Measurements from ENCODE around the gene CXCL6. TPM values are rescaled to one million over a fixed set of nuclear protein-coding genes. Genes with fewer than 3 reads are reported as not detected.

Gene CXCL6
- total RNA-seq, 4 donors from 2014 or later = 0.17 to 2.1 TPM; not detected in 2

- TF ChIP-seq POLR2A (IDR thresholded peaks at IDR 0.05) = no peak
- no peak for TF ChIP-seq CTCF (IDR thresholded peaks at IDR 0.05)
- no peak for DNase-seq (ENCODE audit: low spot score in 2 of 2)
- H3K4me3 ChIP-seq (ENCODE audit: low read depth, poor library complexity, severe bottlenecking) = no peak overlapping the region
- 85 to 87% methylated on average over 5 of the region's 5 CpGs for WGBS, 2 donors
- intact Hi-C loops (cut with DNase I; ENCODE audit: low total_unique reads) = no loop called here
Observed at GRCh38 chr4:73865431-73866096, 29.1 kb downstream of the CXCL6 start.

- H3K4me3 ChIP-seq (ENCODE audit: low read depth, poor library complexity, severe bottlenecking) = no peak overlapping the region
- 47 to 52% methylated on average over 2 of the region's 2 CpGs for WGBS, 2 donors
- DNase-seq (ENCODE audit: low spot score in 2 of 2) = no peak
- intact Hi-C loops (cut with DNase I; ENCODE audit: low total_unique reads) = no loop called here
- TF ChIP-seq POLR2A (IDR thresholded peaks at IDR 0.05) (no peak), CTCF (IDR thresholded peaks at IDR 0.05) (no peak)
Observed at GRCh38 chr4:73866246-73866645, 29.8 kb downstream of the CXCL6 start.

GRCh38 chr4:73867783-73868182 lies 31.3 kb downstream of the CXCL6 start:
- no peak for TF ChIP-seq CTCF (IDR thresholded peaks at IDR 0.05)
- TF ChIP-seq POLR2A (IDR thresholded peaks at IDR 0.05) = no peak
- intact Hi-C loops (cut with DNase I; ENCODE audit: low total_unique reads) = no loop called here
- no peak for DNase-seq (ENCODE audit: low spot score in 2 of 2)
- no peak overlapping the region for H3K4me3 ChIP-seq (ENCODE audit: low read depth, poor library complexity, severe bottlenecking)
- WGBS, 2 donors = 52 to 77% methylated on average over 3 of the region's 3 CpGs

GRCh38 chr4:73868206-73869129 lies 32.0 kb downstream of the CXCL6 start:
- DNase-seq (ENCODE audit: low spot score in 2 of 2) = no peak
- WGBS, 2 donors = 29 to 34% methylated on average over 16 of the region's 16 CpGs
- TF ChIP-seq POLR2A (IDR thresholded peaks at IDR 0.05) (no peak), CTCF (IDR thresholded peaks at IDR 0.05) (no peak)
- H3K4me3 ChIP-seq (ENCODE audit: low read depth, poor library complexity, severe bottlenecking) = peak overlapping the region; percentile 26
- intact Hi-C loops (cut with DNase I; ENCODE audit: low total_unique reads) = no loop called here

- DNase-seq (ENCODE audit: low spot score in 2 of 2) = no peak
- TF ChIP-seq CTCF (IDR thresholded peaks at IDR 0.05) (no peak), POLR2A (IDR thresholded peaks at IDR 0.05) (no peak)
- H3K4me3 ChIP-seq (ENCODE audit: low read depth, poor library complexity, severe bottlenecking) = peak within 1 kb of the TSS; percentile 26
- intact Hi-C loops (cut with DNase I; ENCODE audit: low total_unique reads) = no loop called here
- WGBS, 2 donors = 9 to 13% methylated on average over 35 to 43 of the region's 61 CpGs
Observed at GRCh38 chr4:73869130-73870055, 32.9 kb downstream of the CXCL6 start, which contains the start of gene CXCL1. Gene CXCL1 (plus strand): TSS chr4:73869393. CDS start chr4:73869471, 78 bp downstream.

All from lower leg skin (tissue), 4 donors.